HepG2 (cell line): Measurements from ENCODE around the gene UBAC2. TPM values are rescaled to one million over a fixed set of nuclear protein-coding genes. Genes with fewer than 3 reads are reported as not detected.

Source experiments
- ATAC-seq: fragments of 200-7000 bp; cut with Tn5 transposase; 3 replicates; pipeline ENCODE4 v1.9.1; 2020; ENCODE audit warnings: mild to moderate bottlenecking, moderate library complexity
- BruUV-seq: library from RNA; stranded (reverse); fragments of 400-500 nt; replicated peaks from 2 replicates; lab custom pipeline; 2021; lab: Mats Ljungman, UMichigan
- CTCF ChIA-PET: fragments of 300-600 bp; formaldehyde crosslinking; extraction: SDS; loops from one replicate; lab custom pipeline; 2021; ENCODE audit warnings: low total read pairs, inconsistent platforms, low intra/inter-chr PET ratio; lab: Yijun Ruan, JAX
- POLR2A ChIA-PET: fragments of 350-600 bp; sonication (Branson Sonifier 250); formaldehyde crosslinking; loops from one replicate; lab custom pipeline; 2020; ENCODE audit warnings: antibody characterized with exemption, inconsistent platforms; lab: Yijun Ruan, JAX
- DNase-seq: peaks from one replicate; pipeline ENCODE4 v3.0.0-alpha.2; 2015; ENCODE audit warnings: low spot score
- FAIRE-seq: peaks from 3 replicates; lab custom pipeline; 2011; peaks lifted over from hg19 to GRCh38; lab: Jason Lieb, UNC
- H2AFZ ChIP-seq: one replicate; pipeline ENCODE4 v1.6.1; 2011; ENCODE audit warnings: low read length, inconsistent platforms
- H3K27ac ChIP-seq: fragments of 300-600 bp; 3 replicates; pipeline ENCODE4 v1.8.0; 2011; ENCODE audit warnings: mixed run types, mild to moderate bottlenecking, mixed read lengths, low read length, inconsistent platforms; ENCODE audit not compliant: insufficient read depth; ENCODE audit errors: extremely low read length
- H3K27me3 ChIP-seq, 2 experiments: fragments of 200-600 bp in 1 of 2; 2 replicates in 1 of 2; 3 replicates in 1 of 2; pipeline versions ENCODE4 v1.6.0 to v1.8.0; 2011; ENCODE audit warnings: low read length in 2 of 2, mild to moderate bottlenecking in 2 of 2, moderate library complexity in 2 of 2, inconsistent platforms in 1 of 2; ENCODE audit not compliant: insufficient read depth in 2 of 2, control insufficient read depth in 1 of 2
- H3K36me3 ChIP-seq, 2 experiments: fragments of 200-600 bp in 1 of 2; replicated peaks in 1 of 2; 2 replicates in 1 of 2; 3 replicates in 1 of 2; pipeline versions ENCODE4 v1.5.1 to v1.8.0; 2011; ENCODE audit warnings: low read length in 2 of 2, inconsistent platforms in 1 of 2; ENCODE audit not compliant: insufficient read depth in 2 of 2, control insufficient read depth in 1 of 2
- H3K4me1 ChIP-seq: 2 replicates; pipeline ENCODE4 v1.5.1; 2012; ENCODE audit warnings: low read length, inconsistent platforms; ENCODE audit not compliant: insufficient read depth
- H3K4me2 ChIP-seq: 2 replicates; pipeline ENCODE4 v1.6.0; 2011; ENCODE audit warnings: low read depth, low read length, inconsistent platforms
- H3K4me3 ChIP-seq, 3 experiments: fragments of 200-600 bp in 1 of 3; sonication (generic), shearing (Covaris generic) in 1 of 3; replicated peaks in 1 of 3; 2 replicates each; pipeline ENCODE4 v1.5.1; 2011 to 2016; ENCODE audit warnings: low read length in 3 of 3, inconsistent platforms in 2 of 3, low read depth in 2 of 3, mild to moderate bottlenecking in 2 of 3, control low read depth in 1 of 3, mixed read lengths in 1 of 3; ENCODE audit not compliant: insufficient read depth in 1 of 3
- H3K79me2 ChIP-seq: one replicate; pipeline ENCODE4 v1.6.1; 2011; ENCODE audit warnings: low read length, inconsistent platforms; ENCODE audit not compliant: insufficient read depth
- H3K9ac ChIP-seq: 2 replicates; pipeline ENCODE4 v1.6.0; 2011; ENCODE audit warnings: mild to moderate bottlenecking, low read depth, low read length, inconsistent platforms; ENCODE audit not compliant: insufficient read depth
- H3K9me3 ChIP-seq: 2 replicates; pipeline ENCODE4 v1.5.1; 2012; ENCODE audit warnings: mild to moderate bottlenecking, low read length
- H4K20me1 ChIP-seq: 2 replicates; pipeline ENCODE4 v1.6.0; 2011; ENCODE audit warnings: inconsistent platforms, mild to moderate bottlenecking, low read length, moderate library complexity; ENCODE audit not compliant: insufficient read depth
- ARNT ChIP-seq: fragments of 450-650 bp; IDR thresholded peaks from 2 replicates; pipeline ENCODE4 v1.6.1; 2017
- ARNTL ChIP-seq: sonication (generic); formaldehyde crosslinking; IDR thresholded peaks from 2 replicates; pipeline ENCODE4 v1.4.0; 2020; ENCODE audit warnings: mild to moderate bottlenecking, missing genetic modification reagents
- ATM ChIP-seq: fragments of 450-650 bp; IDR thresholded peaks from 2 replicates; pipeline ENCODE4 v1.7.1; 2017; ENCODE audit warnings: mild to moderate bottlenecking, borderline replicate concordance
- CC2D1A ChIP-seq: sonication (generic); formaldehyde crosslinking; IDR thresholded peaks from 2 replicates; pipeline ENCODE4 v1.8.1; 2023; ENCODE audit warnings: mild to moderate bottlenecking, missing genetic modification reagents
- FOXP1 ChIP-seq, 2 experiments: fragments of 450-650 bp in 1 of 2; IDR thresholded peaks; 2 replicates each; pipeline ENCODE4 v1.6.1; 2017 to 2018; ENCODE audit warnings: antibody characterized with exemption in 1 of 2
- MTA1 ChIP-seq: sonication (generic); formaldehyde crosslinking; IDR thresholded peaks from 2 replicates; pipeline ENCODE4 v1.4.0; 2020; ENCODE audit warnings: missing genetic modification reagents, mild to moderate bottlenecking, borderline replicate concordance
- NFYB ChIP-seq: sonication (generic); formaldehyde crosslinking; IDR thresholded peaks from 2 replicates; pipeline ENCODE4 v1.4.0; 2020; ENCODE audit warnings: missing genetic modification reagents
- RFX3 ChIP-seq: IDR thresholded peaks from 2 replicates; pipeline ENCODE4 v1.6.1; 2016; ENCODE audit warnings: missing biosample characterization, missing genetic modification reagents
- SNAPC2 ChIP-seq: sonication (generic); formaldehyde crosslinking; IDR thresholded peaks from 2 replicates; pipeline ENCODE4 v1.8.1; 2022; ENCODE audit warnings: mild to moderate bottlenecking, missing genetic modification reagents
- TARDBP ChIP-seq: sonication (generic); formaldehyde crosslinking; IDR thresholded peaks from 2 replicates; pipeline ENCODE4 v1.8.0; 2022; ENCODE audit warnings: mild to moderate bottlenecking, missing genetic modification reagents
- ZBTB1 ChIP-seq: sonication (generic); formaldehyde crosslinking; IDR thresholded peaks from 2 replicates; pipeline ENCODE4 v1.4.0; 2020; ENCODE audit warnings: missing genetic modification reagents, borderline replicate concordance
- ZKSCAN8 ChIP-seq: IDR thresholded peaks from 2 replicates; pipeline ENCODE4 v1.6.1; 2016; ENCODE audit warnings: borderline replicate concordance, missing genetic modification reagents, missing compliant biosample characterization
- ZNF160 ChIP-seq: sonication (generic); formaldehyde crosslinking; IDR thresholded peaks from 2 replicates; pipeline ENCODE4 v1.8.0; 2022; ENCODE audit warnings: mild to moderate bottlenecking, inconsistent platforms, missing genetic modification reagents
- ZNF234 ChIP-seq: sonication (generic); formaldehyde crosslinking; conservative IDR thresholded peaks from 2 replicates; pipeline ENCODE4 v1.5.1; 2020; ENCODE audit warnings: mild to moderate bottlenecking, missing genetic modification reagents
- ZNF296 ChIP-seq: sonication (generic); formaldehyde crosslinking; conservative IDR thresholded peaks from 2 replicates; pipeline ENCODE4 v1.5.0; 2020; ENCODE audit warnings: mild to moderate bottlenecking, missing genetic modification reagents
- ZNF30 ChIP-seq: sonication (generic); formaldehyde crosslinking; IDR thresholded peaks from 2 replicates; pipeline ENCODE4 v1.5.0; 2020; ENCODE audit warnings: mild to moderate bottlenecking, missing genetic modification reagents
- ZNF326 ChIP-seq: sonication (generic); formaldehyde crosslinking; IDR thresholded peaks from 2 replicates; pipeline ENCODE4 v1.4.0; 2020; ENCODE audit warnings: missing genetic modification reagents, borderline replicate concordance
- ZNF335 ChIP-seq: sonication (generic); formaldehyde crosslinking; IDR thresholded peaks from 2 replicates; pipeline ENCODE4 v1.4.0; 2020; ENCODE audit warnings: missing genetic modification reagents
- ZNF34 ChIP-seq: sonication (generic); formaldehyde crosslinking; IDR thresholded peaks from 2 replicates; pipeline ENCODE4 v1.4.0; 2020; ENCODE audit warnings: mild to moderate bottlenecking, missing genetic modification reagents, borderline replicate concordance
- ZNF766 ChIP-seq: sonication (generic); formaldehyde crosslinking; IDR thresholded peaks from 2 replicates; pipeline ENCODE4 v1.5.0; 2020; ENCODE audit warnings: missing genetic modification reagents, borderline replicate concordance
- ZNF790 ChIP-seq: sonication (generic); formaldehyde crosslinking; IDR thresholded peaks from 2 replicates; pipeline ENCODE4 v1.8.0; 2022; ENCODE audit warnings: missing genetic modification reagents, mild to moderate bottlenecking, borderline replicate concordance
- WGBS: methylation state at CpG from one replicate; pipeline ENCODE4 v1.1.6; 2017; ENCODE audit warnings: low lambda C conversion rate; 5-methylcytosine and 5-hydroxymethylcytosine counted together
- in situ Hi-C: cut with HindIII; loops from 2 replicates; pipeline ENCODE4 v1.10.0; 2017; ENCODE audit warnings: low pct_unique_long_range_greater_than_20kb; ENCODE audit not compliant: extremely low pct_ligation_motif_present
- intact Hi-C: fragments of 100-400 bp; cut with micrococcal nuclease; formaldehyde crosslinking; loops from one replicate; pipeline ENCODE4 v1.10.0; 2022; ENCODE audit not compliant: unreplicated experiment
- polyA plus RNA-seq, 8 experiments: library from polyadenylated mRNA; depleted of rRNA in 3 of 8; stranded (reverse) in 7 of 8; unstranded in 1 of 8; fragments of >200 nt; fragmentation: Illumina TruSeq in 4 of 8; extraction: Trizol in 4 of 8; gene quantifications; 2 replicates each; pipeline versions ENCODE4 v1.2.1 to v1.2.3, GENCODE V29; 2011 to 2016; ENCODE audit warnings: low read depth in 4 of 8, missing spikeins in 1 of 8, mixed read lengths in 1 of 8; ENCODE audit not compliant: insufficient read depth in 1 of 8
- total RNA-seq, 5 experiments: library from RNA; depleted of rRNA; stranded (reverse); fragments of >200 nt; fragmentation: Illumina TruSeq; extraction: Trizol; gene quantifications; 2 replicates each; pipeline ENCODE4 v1.2.3, GENCODE V29; 2016; ENCODE audit warnings: low read depth in 1 of 5
- TF ChIP-seq, protein P1 (sequence below): sonication (generic); formaldehyde crosslinking; IDR thresholded peaks from 2 replicates; pipeline ENCODE4 v1.4.0; 2020; ENCODE audit warnings: missing genetic modification reagents, low read depth, mild to moderate bottlenecking, borderline replicate concordance
- TF ChIP-seq, protein P2 (sequence below): sonication (generic); formaldehyde crosslinking; conservative IDR thresholded peaks from 2 replicates; pipeline ENCODE4 v1.5.0; 2020; ENCODE audit warnings: missing genetic modification reagents

Gene UBAC2
- total and polyA plus RNA-seq, 2 of the 13 experiments (the other 11 are each of a cell fraction or from before 2014, with no cell fraction given): 61.3 to 80.8 TPM

- TF ChIP-seq ATM: no peak
- TF ChIP-seq ZNF34: no peak
- TF ChIP-seq, protein P1, sequence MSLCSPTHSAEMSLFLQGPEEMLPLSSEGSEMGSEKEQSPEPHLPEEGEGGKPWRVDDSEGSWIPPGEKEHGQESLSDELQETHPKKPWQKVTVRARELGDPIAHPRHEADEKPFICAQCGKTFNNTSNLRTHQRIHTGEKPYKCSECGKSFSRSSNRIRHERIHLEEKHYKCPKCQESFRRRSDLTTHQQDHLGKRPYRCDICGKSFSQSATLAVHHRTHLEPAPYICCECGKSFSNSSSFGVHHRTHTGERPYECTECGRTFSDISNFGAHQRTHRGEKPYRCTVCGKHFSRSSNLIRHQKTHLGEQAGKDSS (CRISPR knock-in tag): no peak
- no peak for TF ChIP-seq NFYB (CRISPR knock-in tag)
- TF ChIP-seq ZBTB1 (CRISPR knock-in tag): no peak
- TF ChIP-seq ZNF296 (CRISPR knock-in tag): no peak
- no peak for TF ChIP-seq ZKSCAN8 (CRISPR knock-in tag)
- no peak for TF ChIP-seq FOXP1 (IDR thresholded peaks at IDR 0.05)
- no peak for TF ChIP-seq FOXP1 (CRISPR knock-in tag; IDR thresholded peaks at IDR 0.05)
- TF ChIP-seq, all 625 proteins: peak for 0
Measured at GRCh38 chr13:99190147-99190985, 10.3 kb upstream of the UBAC2 start (continued).

DNA sequence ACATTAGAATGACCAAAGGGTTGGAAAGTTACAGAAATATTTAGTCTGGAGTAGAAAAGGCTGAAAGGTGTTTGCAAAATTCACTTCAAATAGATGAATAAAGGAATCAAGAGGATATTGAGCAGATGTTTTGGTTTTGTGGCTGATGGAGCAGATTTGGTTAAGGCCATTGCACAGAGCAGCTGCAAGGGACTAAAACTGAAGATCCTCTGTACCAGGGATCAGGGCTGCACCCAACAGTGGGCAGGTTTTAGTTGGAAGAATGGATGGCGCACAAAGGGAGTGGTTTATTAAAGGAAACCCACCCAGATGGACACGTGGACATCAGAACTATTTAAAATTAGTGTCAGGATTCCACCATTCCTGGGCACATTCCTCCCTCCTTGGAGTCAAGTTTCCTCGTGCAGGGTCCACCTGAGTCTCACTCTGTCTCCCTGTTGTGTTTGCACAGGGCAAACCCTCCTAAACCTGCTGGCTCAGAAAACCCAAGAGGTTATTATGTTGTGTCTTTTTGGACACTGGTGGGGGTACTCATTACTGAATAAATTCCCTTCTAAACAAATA lies 9.2 kb upstream of the UBAC2 start:
- H3K27ac ChIP-seq: no peak overlapping the region
- TF ChIP-seq MTA1: no peak
- TF ChIP-seq, protein P2, sequence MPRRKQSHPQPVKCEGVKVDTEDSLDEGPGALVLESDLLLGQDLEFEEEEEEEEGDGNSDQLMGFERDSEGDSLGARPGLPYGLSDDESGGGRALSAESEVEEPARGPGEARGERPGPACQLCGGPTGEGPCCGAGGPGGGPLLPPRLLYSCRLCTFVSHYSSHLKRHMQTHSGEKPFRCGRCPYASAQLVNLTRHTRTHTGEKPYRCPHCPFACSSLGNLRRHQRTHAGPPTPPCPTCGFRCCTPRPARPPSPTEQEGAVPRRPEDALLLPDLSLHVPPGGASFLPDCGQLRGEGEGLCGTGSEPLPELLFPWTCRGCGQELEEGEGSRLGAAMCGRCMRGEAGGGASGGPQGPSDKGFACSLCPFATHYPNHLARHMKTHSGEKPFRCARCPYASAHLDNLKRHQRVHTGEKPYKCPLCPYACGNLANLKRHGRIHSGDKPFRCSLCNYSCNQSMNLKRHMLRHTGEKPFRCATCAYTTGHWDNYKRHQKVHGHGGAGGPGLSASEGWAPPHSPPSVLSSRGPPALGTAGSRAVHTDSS (CRISPR knock-in tag): no peak
- no peak for TF ChIP-seq ARNT
- TF ChIP-seq ZNF234 (CRISPR knock-in tag): no peak
- no peak for TF ChIP-seq ZNF326 (CRISPR knock-in tag)
- no peak for TF ChIP-seq ZNF30 (CRISPR knock-in tag)
- TF ChIP-seq RFX3 (CRISPR knock-in tag): no peak
- TF ChIP-seq ZNF335: no peak
- no peak for TF ChIP-seq TARDBP (CRISPR knock-in tag)
- no peak for TF ChIP-seq SNAPC2 (CRISPR knock-in tag)
- no peak for TF ChIP-seq CC2D1A
- no peak for TF ChIP-seq ARNTL (CRISPR knock-in tag)
- no peak for TF ChIP-seq ZNF160 (CRISPR knock-in tag)
- TF ChIP-seq ZNF766 (CRISPR knock-in tag): no peak
- no peak for TF ChIP-seq ZNF790 (CRISPR knock-in tag)

More for the DNA sequence above, 9.2 kb upstream of the UBAC2 start:
- in situ Hi-C loops: no loop called here
- Histone ChIP-seq H2AFZ (no peak overlapping the region), H3K9me3 (no peaks in the 10 kb centered on the region), H3K36me3 (no peaks in the 10 kb centered on the region), H3K4me1 (peaks cover 23% of the 10 kb centered on the region; the same call in 1 of the 2 replicates), H3K9ac (no peak overlapping the region), H3K4me2 (no peak overlapping the region), H4K20me1 (no peaks in the 10 kb centered on the region), H3K4me3 (no peak overlapping the region), H3K27me3 (no peaks in the 10 kb centered on the region; a peak in 1 of 5 replicates), H3K79me2 (no peaks in the 10 kb centered on the region)
- intact Hi-C loops: no loop called here
- no peak for FAIRE-seq
- ChIA-PET POLR2A (interaction anchor here (1.1 kb wide), 1 partner anchor 9 kb away, joined by 3 read pairs; the partner anchor contains the start of gene UBAC2), CTCF (no interaction called here)
- 17% methylated on average over 3 of the region's 3 CpGs for WGBS
- DNase-seq: no peak
- ATAC-seq: peak; percentile 49
- no TSS peak for BruUV-seq
